GM12891 (cell line): ENCODE data around the gene ARHGAP18. TPM values are rescaled to one million over a fixed set of nuclear protein-coding genes. Genes with fewer than 3 reads are reported as not detected.
A peak's percentile ranks its signal among the peaks of the same experiment; 100 is the strongest.

ENCODE experiments used
- DNase-seq: peaks from one replicate; pipeline ENCODE4 v3.0.0; 2011; ENCODE audit warnings: low spot score; ENCODE audit not compliant: insufficient read length
- FAIRE-seq: peaks from 2 replicates; lab custom pipeline; 2011; peaks lifted over from hg19 to GRCh38; lab: Jason Lieb, UNC
- PAX5 ChIP-seq: IDR thresholded peaks from 2 replicates; pipeline ENCODE4 v1.6.1; 2011; ENCODE audit warnings: low read length, moderate library complexity, mild to moderate bottlenecking; ENCODE audit not compliant: insufficient read depth, severe bottlenecking
- POLR2A ChIP-seq: IDR thresholded peaks from 2 replicates; pipeline ENCODE4 v1.6.1; 2011; ENCODE audit warnings: low read depth, low read length, control low read depth
- POLR2AphosphoS5 ChIP-seq: IDR thresholded peaks from 2 replicates; pipeline ENCODE4 v1.6.1; 2011; ENCODE audit warnings: low read depth, low read length, control low read depth
- POU2F2 ChIP-seq: IDR thresholded peaks from 2 replicates; pipeline ENCODE4 v1.6.1; 2011; ENCODE audit warnings: low read depth, mild to moderate bottlenecking, control low read depth, low read length, moderate library complexity
- SPI1 ChIP-seq: IDR thresholded peaks from 2 replicates; pipeline ENCODE4 v1.6.1; 2011; ENCODE audit warnings: low read depth, low read length, control low read depth
- TAF1 ChIP-seq: IDR thresholded peaks from 2 replicates; pipeline ENCODE4 v1.6.1; 2011; ENCODE audit warnings: low read depth, low read length, control low read depth
- polyA plus RNA-seq: library from polyadenylated mRNA; unstranded; fragments of >200 nt; gene quantifications from one replicate; pipeline ENCODE4 v1.2.1, GENCODE V29; 2012; ENCODE audit warnings: low read depth, missing spikeins, inconsistent platforms; ENCODE audit not compliant: missing spikeins

Gene ARHGAP18
- 9.7 TPM for polyA plus RNA-seq

GRCh38 chr6:129709769-129710449, at the start of gene ARHGAP18:
Gene ARHGAP18 (minus strand): TSS chr6:129710177. CDS start chr6:129710136, 41 bp downstream.
- FAIRE-seq (peak; percentile 97), DNase-seq (peak; percentile 25)
- TF ChIP-seq PAX5 = no peak
- peak; percentile 75; the same call in 1 of the 2 replicates for TF ChIP-seq POLR2A
- peak; percentile 74; the same call in 1 of the 2 replicates for TF ChIP-seq POU2F2
- TF ChIP-seq SPI1 = no peak; the same call in 1 of the 2 replicates
- peak; percentile 56; the same call in 1 of the 2 replicates for TF ChIP-seq POLR2AphosphoS5
- TF ChIP-seq TAF1 = peak; percentile 31; the same call in 1 of the 2 replicates

DNA sequence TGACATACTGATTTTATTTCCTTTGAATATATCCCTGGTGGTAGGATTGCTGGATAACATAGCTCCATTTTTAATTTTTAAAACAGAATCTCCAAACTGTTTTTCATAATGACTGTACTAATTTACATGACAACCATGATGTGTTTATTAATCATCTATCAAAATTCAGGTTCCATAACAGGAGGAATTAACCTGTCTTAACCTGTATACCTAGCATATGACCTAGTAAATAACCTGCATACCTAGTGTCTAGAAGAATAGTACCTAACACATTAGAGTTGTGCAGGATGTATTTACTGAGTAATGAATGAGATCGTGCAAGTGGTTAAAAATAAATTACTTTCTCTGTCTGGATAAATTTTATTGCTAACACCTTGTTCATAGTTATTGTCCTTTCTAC, 45.8 kb upstream of the ARHGAP18 start:
- FAIRE-seq = no peak

DNA sequence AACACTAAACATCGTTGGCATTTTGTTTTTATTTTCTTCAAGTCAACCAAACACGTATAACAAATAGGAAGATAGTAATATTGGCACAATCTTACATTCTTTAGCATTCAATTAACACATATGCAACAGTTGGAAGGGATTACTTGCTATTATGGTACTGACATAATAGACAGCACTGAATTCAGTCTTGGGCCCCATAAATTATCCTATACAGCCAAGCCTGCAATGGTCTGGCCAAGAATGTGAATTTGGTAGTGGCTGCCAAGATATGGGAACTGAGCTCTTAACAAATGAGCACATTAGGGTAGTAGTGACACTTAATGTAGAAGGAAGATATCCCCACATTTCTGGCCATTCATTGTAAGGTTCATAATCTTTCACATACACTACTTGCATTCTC, 44.8 kb upstream of the ARHGAP18 start:
- FAIRE-seq = no peak
- DNase-seq = no peak
- TF ChIP-seq SPI1 = no peak
- TF ChIP-seq PAX5 = no peak
- TF ChIP-seq POLR2AphosphoS5 = no peak
- no peak for TF ChIP-seq TAF1
- no peak for TF ChIP-seq POLR2A
- no peak for TF ChIP-seq POU2F2

More for the DNA sequence above, 45.8 kb upstream of the ARHGAP18 start:
- DNase-seq = no peak
- TF ChIP-seq POU2F2 = no peak
- no peak for TF ChIP-seq TAF1
- TF ChIP-seq POLR2AphosphoS5 = no peak
- no peak for TF ChIP-seq SPI1

DNA sequence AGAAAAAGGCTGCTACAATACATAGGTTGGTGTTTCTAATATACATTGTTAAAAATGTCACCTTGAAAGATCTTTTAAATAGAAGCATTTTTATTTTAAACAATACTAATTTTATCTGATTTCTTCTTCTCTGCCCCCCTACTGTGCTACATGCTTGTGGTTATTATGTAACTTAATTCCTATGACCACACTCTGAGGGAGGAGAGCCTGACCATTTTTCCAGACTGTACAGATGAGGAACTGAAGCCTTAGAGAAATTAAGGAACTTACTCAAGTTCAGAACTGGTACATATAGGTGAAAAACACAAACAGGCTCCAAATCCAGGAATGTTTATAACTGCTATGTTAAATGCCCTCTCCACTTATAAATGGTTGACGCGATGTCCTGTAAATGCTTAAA, 43.4 kb upstream of the ARHGAP18 start:
- DNase-seq (no peak), FAIRE-seq (no peak)
- TF ChIP-seq POLR2AphosphoS5 = no peak
- TF ChIP-seq PAX5 = no peak
- no peak for TF ChIP-seq TAF1
- no peak for TF ChIP-seq POLR2A
- no peak for TF ChIP-seq POU2F2
- TF ChIP-seq SPI1 = 0 out of 2 replicates have a peak, but pooled peaks have one; percentile 1

- FAIRE-seq (no peak), DNase-seq (no peak)
- TF ChIP-seq POLR2AphosphoS5 = no peak
- TF ChIP-seq POU2F2 = no peak
- TF ChIP-seq POLR2A = no peak
- TF ChIP-seq SPI1 = no peak
- TF ChIP-seq PAX5 = no peak
- TF ChIP-seq TAF1 = no peak
These were observed 41.4 kb upstream of the ARHGAP18 start for GRCh38 chr6:129751384-129751783.

DNA sequence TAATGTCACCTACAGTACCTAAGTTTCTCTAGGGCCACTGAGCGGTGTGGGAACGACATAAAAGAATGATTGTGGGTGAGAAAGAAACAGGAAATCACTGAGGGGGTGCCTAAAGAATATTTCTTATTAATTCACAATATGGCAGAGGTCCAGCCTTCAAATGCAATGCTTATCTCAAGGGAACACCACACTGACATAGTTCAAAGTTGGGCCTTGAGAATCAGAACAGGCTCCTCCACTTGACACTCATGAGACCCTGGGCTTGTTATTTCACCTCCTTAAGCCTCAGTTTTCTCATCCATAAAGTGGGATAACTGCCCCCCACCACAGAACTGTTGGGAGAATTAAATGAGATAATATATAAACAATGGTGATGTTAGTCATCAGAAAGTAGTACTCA, 40.4 kb upstream of the ARHGAP18 start:
- FAIRE-seq (peak; percentile 61), DNase-seq (no peak)
- TF ChIP-seq SPI1 (no peak), POU2F2 (no peak), PAX5 (no peak), POLR2AphosphoS5 (no peak), TAF1 (no peak), POLR2A (no peak)

DNA sequence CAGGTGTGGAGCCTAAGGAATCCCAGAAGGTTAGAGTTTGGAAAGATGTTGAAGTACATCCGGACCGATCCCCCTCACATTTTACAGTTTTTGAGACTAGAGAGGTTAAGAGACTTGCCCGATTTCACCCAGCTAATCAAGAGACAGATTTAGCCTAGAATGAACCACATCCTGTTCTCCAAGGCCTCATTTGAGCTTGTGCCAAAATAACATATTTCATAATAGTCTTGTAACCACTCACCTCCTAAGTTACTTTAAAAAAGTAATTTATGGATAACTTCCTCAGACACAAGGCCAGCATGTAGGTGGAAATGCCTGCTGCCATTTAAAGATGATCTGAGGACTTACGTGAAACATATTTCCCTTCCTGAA, 39.8 kb upstream of the ARHGAP18 start:
- FAIRE-seq = peak; percentile 82
- 0 out of 2 replicates have a peak, but pooled peaks have one; percentile 15 for TF ChIP-seq SPI1
- TF ChIP-seq TAF1 = no peak
- TF ChIP-seq POLR2A = no peak

DNA sequence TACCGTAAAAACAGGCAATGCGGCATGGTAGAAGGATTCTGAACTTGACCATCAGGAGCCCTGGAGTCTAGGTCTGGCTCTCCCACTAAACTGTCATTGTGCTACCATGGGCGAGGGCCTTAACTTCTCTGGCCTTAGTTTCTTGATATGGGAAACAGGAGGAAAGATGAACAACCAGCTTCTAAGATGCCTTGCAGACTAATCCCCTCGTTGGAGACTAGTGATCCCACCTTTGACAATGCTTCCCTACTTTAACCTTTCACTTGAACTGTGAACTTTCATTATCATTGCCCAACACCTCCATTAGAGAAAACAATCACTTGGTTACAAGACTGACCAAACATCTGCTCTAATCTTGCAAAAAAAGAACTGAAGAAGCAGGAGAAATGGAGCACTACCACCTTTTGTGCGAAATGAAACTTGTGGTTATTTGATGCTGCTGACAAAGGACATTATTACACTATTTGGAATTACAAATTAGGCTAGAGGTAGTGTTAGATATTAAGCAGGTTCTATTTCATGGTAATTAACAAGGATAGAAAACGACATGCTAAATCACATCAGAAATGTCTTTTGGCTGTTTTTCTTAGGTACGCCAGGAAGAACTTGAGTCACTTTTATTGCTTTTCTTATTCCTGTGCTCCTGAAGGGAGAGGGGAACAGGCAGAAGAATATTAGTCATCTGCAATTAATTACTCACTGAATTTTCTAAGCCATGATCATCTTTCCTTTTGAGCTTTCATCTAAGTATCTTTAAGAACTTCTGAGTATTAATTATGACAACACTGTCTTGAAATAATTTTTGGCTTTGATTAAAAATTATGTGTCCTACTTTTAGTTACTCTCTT, 39.1 kb upstream of the ARHGAP18 start:
- FAIRE-seq = peak; percentile 74
- DNase-seq = no peak
- TF ChIP-seq POLR2A (no peak), SPI1 (no peak)

More for the DNA sequence above, 39.8 kb upstream of the ARHGAP18 start:
- no peak for DNase-seq

GRCh38 chr6:129748212-129748900, 38.4 kb upstream of the ARHGAP18 start:
- DNase-seq = no peak
- TF ChIP-seq POU2F2 (no peak), SPI1 (peak; percentile 54; the same call in 1 of the 2 replicates), POLR2A (peak; percentile 35; the same call in 1 of the 2 replicates)
- peak; percentile 80 for FAIRE-seq

DNA sequence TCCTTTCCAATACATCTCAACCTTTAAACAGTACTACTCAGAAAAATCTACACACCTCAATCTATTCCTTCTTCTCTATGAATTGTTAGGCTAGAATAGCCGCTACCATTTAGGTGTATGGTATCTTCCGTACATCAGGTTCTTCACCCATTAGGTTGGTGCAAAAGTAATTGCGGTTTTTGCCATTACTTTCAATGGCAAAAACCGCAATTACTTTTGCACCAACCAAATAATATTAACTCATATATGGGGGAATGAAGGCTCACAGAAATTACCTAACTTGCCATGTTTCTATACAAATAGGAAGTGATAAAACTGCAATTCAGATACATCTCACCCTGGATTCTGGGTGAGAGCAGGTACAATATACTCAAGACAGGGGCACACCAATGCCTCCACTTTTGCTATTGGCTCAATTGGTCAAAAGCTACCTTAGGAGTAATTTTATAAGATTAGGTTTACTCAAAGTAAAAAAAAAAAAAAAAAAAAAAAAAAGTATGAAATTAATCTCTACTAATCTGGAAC, 37.7 kb upstream of the ARHGAP18 start:
- FAIRE-seq (no peak), DNase-seq (no peak)
- TF ChIP-seq POLR2A = no peak
- TF ChIP-seq PAX5 = no peak
- TF ChIP-seq SPI1 = no peak
- TF ChIP-seq POU2F2 = no peak
- TF ChIP-seq POLR2AphosphoS5 = no peak
- TF ChIP-seq TAF1 = no peak
